OCI-LY7 (cell line): ENCODE data around the gene TRIM67. TPM values are rescaled to one million over a fixed set of nuclear protein-coding genes. Genes with fewer than 3 reads are reported as not detected.

Experiments
- BruUV-seq: library from RNA; stranded (reverse); fragments of 400-500 nt; replicated peaks from 2 replicates; lab custom pipeline; 2021; lab: Mats Ljungman, UMichigan
- CTCF ChIA-PET: fragments of 300-600 bp; sonication (Branson Sonifier 250); formaldehyde crosslinking; loops from one replicate; lab custom pipeline; 2022; ENCODE audit warnings: antibody characterized with exemption; ENCODE audit not compliant: unreplicated experiment; lab: Charles Lee
- POLR2A ChIA-PET: fragments of 300-600 bp; sonication (Branson Sonifier 250); formaldehyde crosslinking; loops from one replicate; lab custom pipeline; 2022; ENCODE audit warnings: antibody characterized with exemption; lab: Charles Lee
- DNase-seq: peaks from one replicate; pipeline ENCODE4 v3.0.0-alpha.2; 2015; ENCODE audit warnings: low spot score
- H2AFZ ChIP-seq: fragments of 200-600 bp; sonication (generic), shearing (Covaris generic); 2 replicates; pipeline ENCODE4 v1.6.1; 2014; ENCODE audit warnings: mild to moderate bottlenecking, antibody characterized with exemption, low read length, moderate library complexity
- H3K27ac ChIP-seq: fragments of 200-600 bp; sonication (generic); 2 replicates; pipeline ENCODE4 v1.5.1; 2014; ENCODE audit warnings: mixed run types, low read depth, mild to moderate bottlenecking, moderate library complexity, low read length, inconsistent platforms; ENCODE audit not compliant: poor library complexity, severe bottlenecking
- H3K36me3 ChIP-seq: fragments of 200-600 bp; sonication (generic); 2 replicates; pipeline ENCODE4 v1.6.1; 2014; ENCODE audit warnings: mild to moderate bottlenecking, antibody characterized with exemption, low read length, moderate library complexity, mixed read lengths; ENCODE audit not compliant: insufficient read depth
- H3K4me1 ChIP-seq: fragments of 200-600 bp; sonication (generic); 2 replicates; pipeline ENCODE4 v1.5.1; 2014; ENCODE audit warnings: mild to moderate bottlenecking, low read length; ENCODE audit not compliant: insufficient read depth, poor library complexity, severe bottlenecking
- H3K4me2 ChIP-seq: fragments of 200-600 bp; sonication (generic); 2 replicates; pipeline ENCODE4 v1.6.1; 2014; ENCODE audit warnings: mild to moderate bottlenecking, low read length
- H3K4me3 ChIP-seq: fragments of 200-600 bp; sonication (generic); 2 replicates; pipeline ENCODE4 v1.5.1; 2014; ENCODE audit warnings: mild to moderate bottlenecking, low read depth, low read length; ENCODE audit not compliant: poor library complexity, severe bottlenecking
- H3K79me2 ChIP-seq: fragments of 200-600 bp; sonication (generic); 2 replicates; pipeline ENCODE4 v1.6.1; 2016; ENCODE audit warnings: low read depth, mild to moderate bottlenecking, low read length, moderate library complexity, mixed read lengths; ENCODE audit not compliant: insufficient read depth
- H3K9me2 ChIP-seq: fragments of 200-600 bp; sonication (generic); 2 replicates; pipeline ENCODE4 v1.6.1; 2016; ENCODE audit warnings: mild to moderate bottlenecking, low read length, mixed read lengths; ENCODE audit not compliant: insufficient read depth
- H3K9me3 ChIP-seq: fragments of 200-600 bp; sonication (generic); 2 replicates; pipeline ENCODE4 v1.6.1; 2014; ENCODE audit warnings: mild to moderate bottlenecking, mixed run types, low read length, mixed read lengths
- H4K20me1 ChIP-seq: fragments of 200-600 bp; sonication (generic); 2 replicates; pipeline ENCODE4 v1.6.1; 2014; ENCODE audit warnings: mild to moderate bottlenecking, antibody characterized with exemption, low read length, moderate library complexity, mixed read lengths; ENCODE audit not compliant: insufficient read depth
- EZH2phosphoT487 ChIP-seq: fragments of 200-600 bp; sonication (generic); IDR thresholded peaks from 2 replicates; pipeline ENCODE4 v1.6.1; 2018; ENCODE audit warnings: low read depth, borderline replicate concordance, mild to moderate bottlenecking, mixed run types, antibody characterized with exemption, low read length, moderate library complexity, mixed read lengths
- intact Hi-C: fragments of 100-400 bp; cut with micrococcal nuclease; formaldehyde crosslinking; loops from one replicate; pipeline ENCODE4 v1.10.0; 2022; ENCODE audit not compliant: unreplicated experiment
- total RNA-seq, 2 experiments: library from RNA; depleted of rRNA in 1 of 2; stranded (reverse); fragments of >200 nt in 1 of 2; shearing (Covaris generic) in 1 of 2; gene quantifications; 2 replicates each; pipeline ENCODE4 v1.2.3, GENCODE V29; 2014 to 2022
- TF ChIP-seq, protein P1 (sequence below): fragments of 200-600 bp; sonication (generic); conservative IDR thresholded peaks from 2 replicates; pipeline ENCODE4 v1.5.1; 2014; ENCODE audit warnings: mild to moderate bottlenecking, antibody characterized with exemption, low read length, moderate library complexity, mixed read lengths

The TRIM67 gene
- total RNA-seq, 2 experiments from 2014 or later = 0.03 to 0.06 TPM

DNA sequence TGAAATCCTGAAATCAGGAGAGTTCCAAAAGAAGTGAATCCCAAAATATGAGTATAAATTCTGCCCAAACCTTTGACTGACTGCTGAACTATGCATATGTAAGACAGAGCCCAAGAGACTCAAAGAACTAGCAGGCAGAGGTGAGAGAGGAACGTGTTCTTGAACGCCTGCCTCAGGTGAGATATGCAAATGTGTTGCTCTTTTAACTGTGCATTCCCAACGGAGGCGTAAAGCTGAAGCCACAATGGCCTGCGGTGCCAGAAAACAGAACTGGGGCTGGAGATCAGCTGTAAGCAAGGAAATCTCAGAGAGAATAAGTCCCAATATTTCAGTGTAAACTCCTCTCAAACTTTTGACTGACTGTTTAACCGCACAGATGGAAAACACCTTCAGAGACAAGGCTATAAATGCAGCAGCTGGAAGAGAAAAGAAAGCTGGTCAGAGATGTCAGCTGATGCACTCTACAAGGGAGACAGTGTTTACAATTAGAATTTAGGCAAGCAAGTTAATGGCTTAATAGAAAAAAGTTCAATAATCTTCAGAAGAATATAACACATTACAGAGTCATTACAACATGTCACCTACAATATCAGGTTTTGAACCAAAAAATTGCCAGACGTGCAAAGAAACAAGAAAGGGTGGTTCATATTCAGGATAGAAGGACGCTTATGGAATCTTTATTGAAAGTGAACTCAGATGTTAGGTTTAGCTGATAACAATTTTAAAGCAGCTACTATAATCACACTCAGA, 43.0 kb upstream of the TRIM67 start:
- H2AFZ ChIP-seq = no peak overlapping the region
- H3K79me2 ChIP-seq = no peaks in the 10 kb centered on the region
- intact Hi-C loops = no loop called here
- H3K36me3 ChIP-seq = no peaks in the 10 kb centered on the region
- no peak for DNase-seq
- ChIA-PET POLR2A (no interaction called here), CTCF (no interaction called here)
- H3K4me1 ChIP-seq = no peaks in the 10 kb centered on the region
- H3K27ac ChIP-seq = no peak overlapping the region
- no peak overlapping the region for H3K4me2 ChIP-seq
- no peak overlapping the region for H3K4me3 ChIP-seq
- H3K9me2 ChIP-seq = no peaks in the 10 kb centered on the region
- no peaks in the 10 kb centered on the region for H3K9me3 ChIP-seq
- BruUV-seq = no TSS peak
- TF ChIP-seq, protein P1, sequence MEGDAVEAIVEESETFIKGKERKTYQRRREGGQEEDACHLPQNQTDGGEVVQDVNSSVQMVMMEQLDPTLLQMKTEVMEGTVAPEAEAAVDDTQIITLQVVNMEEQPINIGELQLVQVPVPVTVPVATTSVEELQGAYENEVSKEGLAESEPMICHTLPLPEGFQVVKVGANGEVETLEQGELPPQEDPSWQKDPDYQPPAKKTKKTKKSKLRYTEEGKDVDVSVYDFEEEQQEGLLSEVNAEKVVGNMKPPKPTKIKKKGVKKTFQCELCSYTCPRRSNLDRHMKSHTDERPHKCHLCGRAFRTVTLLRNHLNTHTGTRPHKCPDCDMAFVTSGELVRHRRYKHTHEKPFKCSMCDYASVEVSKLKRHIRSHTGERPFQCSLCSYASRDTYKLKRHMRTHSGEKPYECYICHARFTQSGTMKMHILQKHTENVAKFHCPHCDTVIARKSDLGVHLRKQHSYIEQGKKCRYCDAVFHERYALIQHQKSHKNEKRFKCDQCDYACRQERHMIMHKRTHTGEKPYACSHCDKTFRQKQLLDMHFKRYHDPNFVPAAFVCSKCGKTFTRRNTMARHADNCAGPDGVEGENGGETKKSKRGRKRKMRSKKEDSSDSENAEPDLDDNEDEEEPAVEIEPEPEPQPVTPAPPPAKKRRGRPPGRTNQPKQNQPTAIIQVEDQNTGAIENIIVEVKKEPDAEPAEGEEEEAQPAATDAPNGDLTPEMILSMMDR = no peak
- no peak for TF ChIP-seq EZH2phosphoT487
- no peaks in the 10 kb centered on the region for H4K20me1 ChIP-seq

DNA sequence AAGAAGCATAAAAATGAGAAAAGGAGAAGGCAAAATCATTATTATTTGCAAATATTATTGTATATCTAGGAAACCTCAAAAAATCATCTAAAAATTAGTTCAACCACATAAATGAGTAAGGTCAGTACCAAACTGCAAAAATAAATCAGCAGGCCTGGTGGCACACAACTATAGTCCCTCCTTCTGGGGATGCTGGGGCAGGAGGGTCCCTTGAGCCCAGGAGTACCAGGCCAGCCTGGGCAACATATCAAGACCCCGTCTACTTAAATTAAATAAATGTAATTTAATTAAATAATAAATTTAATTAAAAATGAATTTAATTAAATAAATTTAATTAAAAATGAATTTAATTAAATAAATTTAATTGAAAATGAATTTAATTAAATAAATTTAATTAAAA, 40.3 kb upstream of the TRIM67 start:
- Histone ChIP-seq H3K9me3 (no peaks in the 10 kb centered on the region), H3K4me3 (no peak overlapping the region), H3K4me2 (no peak overlapping the region), H3K36me3 (no peaks in the 10 kb centered on the region), H4K20me1 (no peaks in the 10 kb centered on the region), H2AFZ (no peak overlapping the region), H3K9me2 (no peaks in the 10 kb centered on the region), H3K27ac (no peak overlapping the region), H3K79me2 (no peaks in the 10 kb centered on the region), H3K4me1 (no peaks in the 10 kb centered on the region)
- DNase-seq = no peak
- CTCF ChIA-PET = no interaction called here
- intact Hi-C loops = no loop called here
- BruUV-seq = no TSS peak
- TF ChIP-seq, protein P1 = no peak
- TF ChIP-seq EZH2phosphoT487 = no peak
- POLR2A ChIA-PET = no interaction called here

DNA sequence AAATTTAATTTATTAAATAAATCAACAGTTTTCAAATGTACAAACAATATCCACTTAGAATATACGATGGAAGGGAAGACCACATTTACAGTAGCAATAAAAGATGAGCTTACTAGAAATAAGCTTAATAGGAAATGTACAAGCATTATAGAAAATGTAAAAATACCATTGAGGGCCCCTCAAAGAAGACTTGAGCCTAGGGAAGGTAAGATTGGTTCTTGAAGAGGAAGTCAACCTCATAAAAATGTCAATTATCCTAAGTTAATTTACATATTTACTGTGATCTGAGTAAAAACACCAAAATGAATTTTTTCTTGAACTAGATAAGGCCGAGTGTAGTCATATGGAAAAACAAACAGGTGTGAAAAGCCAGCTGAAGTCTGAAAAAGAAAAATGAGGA, 39.7 kb upstream of the TRIM67 start:
- POLR2A ChIA-PET = no interaction called here
- no peak overlapping the region for H3K4me2 ChIP-seq
- CTCF ChIA-PET = no interaction called here
- no peak overlapping the region for H3K27ac ChIP-seq
- H2AFZ ChIP-seq = no peak overlapping the region
- H4K20me1 ChIP-seq = no peaks in the 10 kb centered on the region
- H3K9me3 ChIP-seq = no peaks in the 10 kb centered on the region
- no peaks in the 10 kb centered on the region for H3K36me3 ChIP-seq
- intact Hi-C loops = no loop called here
- no TSS peak for BruUV-seq
- no peaks in the 10 kb centered on the region for H3K4me1 ChIP-seq
- no peak for DNase-seq
- no peak for TF ChIP-seq EZH2phosphoT487
- TF ChIP-seq, protein P1 = no peak
- no peaks in the 10 kb centered on the region for H3K79me2 ChIP-seq
- H3K4me3 ChIP-seq = no peak overlapping the region
- H3K9me2 ChIP-seq = no peaks in the 10 kb centered on the region
